GM12872 (cell line): Measurements from ENCODE around the gene SYDE2.

Experiments used
- CTCF ChIP-seq: IDR thresholded peaks from 3 replicates; pipeline ENCODE4 v1.5.1; 2011; ENCODE audit warnings: low read depth, mild to moderate bottlenecking, low read length, moderate library complexity; ENCODE audit not compliant: insufficient read depth

Gene SYDE2

GRCh38 chr1:85178396-85178795 is 22.4 kb downstream of the SYDE2 start:
- TF ChIP-seq CTCF = no peak

DNA sequence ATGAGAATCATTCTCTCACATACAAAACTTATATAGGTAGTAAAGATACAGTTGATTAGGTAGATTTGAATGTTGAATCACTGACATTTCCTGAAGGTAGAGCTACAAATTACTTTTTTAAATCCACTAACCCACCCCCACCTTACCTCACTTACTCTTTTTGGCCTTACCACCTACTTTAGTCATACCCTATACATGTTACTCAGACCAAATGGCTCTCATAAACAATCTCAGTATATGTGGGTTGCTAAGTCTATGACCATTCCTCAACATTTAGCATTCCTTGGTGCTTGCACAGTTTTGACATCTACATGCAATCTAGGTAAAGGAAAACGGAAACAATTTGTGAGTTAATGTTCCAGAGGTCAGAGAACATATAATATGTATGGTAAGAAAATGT is 26.3 kb downstream of the SYDE2 start:
- TF ChIP-seq CTCF = no peak

GRCh38 chr1:85172684-85173337 is 28.0 kb downstream of the SYDE2 start:
- TF ChIP-seq CTCF = no peak

DNA sequence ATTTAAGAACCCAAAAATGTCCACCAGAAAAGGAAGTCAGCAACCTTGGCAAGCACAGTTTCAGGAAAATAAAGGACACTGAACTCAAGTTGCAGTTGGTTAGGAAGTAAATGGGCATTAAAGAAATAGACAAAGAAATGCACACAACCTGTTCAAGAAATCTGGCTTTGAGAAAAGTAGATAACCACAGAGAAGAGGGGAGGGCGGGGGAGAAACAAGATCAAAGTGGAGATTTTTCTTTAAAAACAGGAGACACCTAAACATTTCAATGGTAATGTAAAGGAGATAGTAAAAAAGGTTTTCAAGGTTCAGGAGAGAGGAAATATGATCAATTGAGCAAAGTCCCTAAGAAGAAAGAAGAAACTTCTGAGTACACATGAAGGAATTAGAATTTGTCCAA is 29.1 kb downstream of the SYDE2 start:
- no peak for TF ChIP-seq CTCF

GRCh38 chr1:85168884-85169283 is 31.9 kb downstream of the SYDE2 start:
- TF ChIP-seq CTCF = no peak

DNA sequence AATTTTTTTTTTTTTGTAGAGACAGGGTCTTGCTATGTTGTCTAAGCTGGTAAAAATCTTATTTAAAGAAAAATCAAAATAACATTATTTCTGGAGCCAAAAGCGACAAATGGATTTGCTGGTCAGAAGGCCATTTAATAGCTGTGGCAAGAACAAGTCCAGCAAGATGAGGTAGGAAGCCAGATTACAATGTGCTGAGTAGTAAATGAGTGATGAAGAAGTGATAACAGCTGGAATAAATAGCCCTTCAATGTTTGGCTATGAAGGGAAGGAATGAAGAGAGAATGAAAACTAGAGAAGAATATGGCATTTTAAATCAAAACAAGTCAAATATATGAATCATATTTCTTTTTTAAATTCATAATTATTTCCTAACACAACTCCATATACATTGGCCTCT is 34.5 kb downstream of the SYDE2 start:
- no peak for TF ChIP-seq CTCF

- no peak for TF ChIP-seq CTCF
These were observed 41.9 kb downstream of the SYDE2 start for GRCh38 chr1:85158910-85159309.
